K562 treated with DMSO at 1 percent for 24 hours (cell line): ENCODE results near the gene CYP2A6. TPM values are rescaled to one million over a fixed set of nuclear protein-coding genes. Genes with fewer than 3 reads are reported as not detected.

Source experiments
- total RNA-seq: library from RNA; unstranded; fragments of 300-600 nt; gene quantifications from 2 replicates; pipeline ENCODE4 v1.2.3, GENCODE V29; 2022; ENCODE audit warnings: low read depth; ENCODE audit not compliant: insufficient read depth

The CYP2A6 gene
- not detected in 2 replicates for total RNA-seq

GRCh38 chr19:40850277-40850676 is at the start of gene CYP2A6:
Gene CYP2A6, minus strand, starts transcription at chr19:40850447. Its CDS starts 21 bp downstream, at chr19:40850426.

GRCh38 chr19:40882062-40882461 is 31.8 kb upstream of the CYP2A6 start, which contains the start of gene CYP2A7:
Gene CYP2A7, minus strand, starts transcription at chr19:40882231. Its CDS starts 21 bp downstream, at chr19:40882210.

GRCh38 chr19:40798683-40799557 is 51.3 kb downstream of the CYP2A6 start, which contains the start of gene EGLN2:
Gene EGLN2, plus strand, starts transcription at chr19:40799191. Its CDS starts 1,382 bp downstream, at chr19:40800573.

Other genes starting within 250 kb of the CYP2A6 start
- gene LTBP4, start 249.1 kb downstream of the CYP2A6 start, total RNA-seq, result 251 and 283 TPM in 2 replicates
- gene NUMBL, start 159.8 kb downstream of the CYP2A6 start, total RNA-seq, result 25.7 and 32.9 TPM in 2 replicates
- gene COQ8B, start 133.6 kb downstream of the CYP2A6 start, total RNA-seq, result 36.8 and 37.2 TPM in 2 replicates
- gene ITPKC, start 133.3 kb downstream of the CYP2A6 start, total RNA-seq, result 15.2 and 17.1 TPM in 2 replicates
- 19.6 and 19.7 TPM in 2 replicates for gene ACTMAP, start 100.0 kb downstream of the CYP2A6 start, total RNA-seq
- gene SNRPA, start 99.2 kb downstream of the CYP2A6 start, total RNA-seq, result 86.7 and 91.4 TPM in 2 replicates
- not detected in 2 replicates for gene MIA, start 74.9 kb downstream of the CYP2A6 start, total RNA-seq
- gene RAB4B, start 72.2 kb downstream of the CYP2A6 start, total RNA-seq, result 57.1 and 59.4 TPM in 2 replicates
- 124 and 143 TPM in 2 replicates for gene EGLN2, start 51.3 kb downstream of the CYP2A6 start, total RNA-seq
- not detected in 2 replicates for gene CYP2A7, start 31.8 kb upstream of the CYP2A6 start, total RNA-seq
- gene CYP2B6, start 140.8 kb upstream of the CYP2A6 start, total RNA-seq, result not detected in 2 replicates
- not detected in 2 replicates for gene CYP2A13, start 238.0 kb upstream of the CYP2A6 start, total RNA-seq